ENCODE results near the gene HDAC8.

- TF ChIP-seq, protein P1, sequence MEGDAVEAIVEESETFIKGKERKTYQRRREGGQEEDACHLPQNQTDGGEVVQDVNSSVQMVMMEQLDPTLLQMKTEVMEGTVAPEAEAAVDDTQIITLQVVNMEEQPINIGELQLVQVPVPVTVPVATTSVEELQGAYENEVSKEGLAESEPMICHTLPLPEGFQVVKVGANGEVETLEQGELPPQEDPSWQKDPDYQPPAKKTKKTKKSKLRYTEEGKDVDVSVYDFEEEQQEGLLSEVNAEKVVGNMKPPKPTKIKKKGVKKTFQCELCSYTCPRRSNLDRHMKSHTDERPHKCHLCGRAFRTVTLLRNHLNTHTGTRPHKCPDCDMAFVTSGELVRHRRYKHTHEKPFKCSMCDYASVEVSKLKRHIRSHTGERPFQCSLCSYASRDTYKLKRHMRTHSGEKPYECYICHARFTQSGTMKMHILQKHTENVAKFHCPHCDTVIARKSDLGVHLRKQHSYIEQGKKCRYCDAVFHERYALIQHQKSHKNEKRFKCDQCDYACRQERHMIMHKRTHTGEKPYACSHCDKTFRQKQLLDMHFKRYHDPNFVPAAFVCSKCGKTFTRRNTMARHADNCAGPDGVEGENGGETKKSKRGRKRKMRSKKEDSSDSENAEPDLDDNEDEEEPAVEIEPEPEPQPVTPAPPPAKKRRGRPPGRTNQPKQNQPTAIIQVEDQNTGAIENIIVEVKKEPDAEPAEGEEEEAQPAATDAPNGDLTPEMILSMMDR (IDR thresholded peaks at IDR 0.05) = no peak
- no peak for TF ChIP-seq POLR2A (IDR thresholded peaks at IDR 0.05)
These were observed 245.9 kb downstream of the HDAC8 start for GRCh38 chrX:72326605-72327300.

Data from adrenal gland (tissue), 5 donors.